Stimulated activated CD4-positive, alpha-beta T cell treated with anti-CD3 and anti-CD28 coated beads, Interleukin-4, amount 100 ng/mL, for 48 hours (primary cell): ENCODE measurements around the gene FDCSP.
"Not testable (repeated sequence)": the region's sequence is repeated elsewhere in the genome, so short reads cannot be mapped to it uniquely, and the experiment has no call there.

Experiments
- DNase-seq, 2 donors: peaks; one replicate each; pipeline ENCODE4 v3.0.0-alpha.2; 2020; ENCODE audit warnings: low read depth in 2 of 2

The FDCSP gene

GRCh38 chr4:70239131-70239883 is 13.4 kb downstream of the FDCSP start:
- DNase-seq: no peak

GRCh38 chr4:70239884-70240591 is 14.1 kb downstream of the FDCSP start:
- no peak for DNase-seq

GRCh38 chr4:70242297-70242696 is 16.4 kb downstream of the FDCSP start, which contains the start of gene CSN3:
Gene CSN3 (plus strand): TSS chr4:70242597. CDS start chr4:70244820, 2,223 bp downstream.
- DNase-seq: not testable (repeated sequence)

GRCh38 chr4:70243091-70243490 is 17.2 kb downstream of the FDCSP start:
- DNase-seq: no peak

- no peak for DNase-seq
These were observed 25.5 kb downstream of the FDCSP start for GRCh38 chr4:70251250-70251944.

GRCh38 chr4:70251945-70252277 is 26.0 kb downstream of the FDCSP start:
- DNase-seq: no peak

GRCh38 chr4:70269674-70270073 is 43.8 kb downstream of the FDCSP start:
- no peak for DNase-seq

- DNase-seq: no peak
These were observed 51.2 kb downstream of the FDCSP start for GRCh38 chr4:70277121-70277520.

GRCh38 chr4:70280567-70280966 is 54.6 kb downstream of the FDCSP start:
- DNase-seq: no peak
